ENCODE measurements around the gene CASK.
A peak's percentile ranks its signal among the peaks of the same experiment; 100 is the strongest.

GRCh38 chrX:41734530-41734929 is 188.8 kb downstream of the CASK start:
- peak in 2 of 5 experiments; percentile 11 to 39 for TF ChIP-seq CTCF (IDR thresholded peaks at IDR 0.05)
- no peak for TF ChIP-seq EP300 (IDR thresholded peaks at IDR 0.05)

Data from tibial nerve (tissue), 4 donors.